Fibroblast of lung (primary cell): ENCODE measurements around the gene APCDD1L.

Experiments used
- CTCF ChIP-seq, 2 donors: IDR thresholded peaks in 1 of 2; conservative IDR thresholded peaks in 1 of 2; 1 replicate in 1 of 2; 2 replicates in 1 of 2; pipeline ENCODE4 v1.5.1; 2011 to 2012; ENCODE audit warnings: low read length in 2 of 2, control low read depth in 1 of 2, inconsistent platforms in 1 of 2, low read depth in 1 of 2, mild to moderate bottlenecking in 1 of 2
- EZH2 ChIP-seq: IDR thresholded peaks from 2 replicates; pipeline ENCODE4 v1.5.1; 2012; ENCODE audit warnings: low read length, control low read depth, mild to moderate bottlenecking; ENCODE audit errors: missing control alignments

- no peak for TF ChIP-seq CTCF (conservative IDR thresholded peaks at IDR 0.05 in 1 of 2, IDR thresholded peaks at IDR 0.05 in 1 of 2; ENCODE audit: low read depth in 1 of 2, low read length in 2 of 2)
- no peak for TF ChIP-seq EZH2
Observed at GRCh38 chr20:58496429-58496769, 18.8 kb downstream of the APCDD1L start.
